HG03520 (cell line): ENCODE data around the gene S100PBP.
"Not testable (repeated sequence)": the region's sequence is repeated elsewhere in the genome, so short reads cannot be mapped to it uniquely, and the experiment has no call there.

Experiments used
- ATAC-seq: cut with Tn5 transposase; IDR thresholded peaks from one replicate; pipeline ENCODE4 v1.9.1; 2021; ENCODE audit warnings: mild to moderate bottlenecking, moderate library complexity; ENCODE audit not compliant: unreplicated experiment

Gene S100PBP

GRCh38 chr1:32784817-32785216 is 32.6 kb upstream of the S100PBP start:
- no peak for ATAC-seq

- ATAC-seq: no peak
Measured at GRCh38 chr1:32786856-32787255, 30.6 kb upstream of the S100PBP start.

GRCh38 chr1:32789356-32789755 is 28.1 kb upstream of the S100PBP start:
- not testable (repeated sequence) for ATAC-seq

- no peak for ATAC-seq
Measured at GRCh38 chr1:32791881-32792280, 25.6 kb upstream of the S100PBP start.

GRCh38 chr1:32795763-32796162 is 21.7 kb upstream of the S100PBP start:
- not testable (repeated sequence) for ATAC-seq

GRCh38 chr1:32797456-32797855 is 20.0 kb upstream of the S100PBP start:
- no peak for ATAC-seq

GRCh38 chr1:32798191-32798590 is 19.3 kb upstream of the S100PBP start:
- ATAC-seq: no peak

- ATAC-seq: no peak
Measured at GRCh38 chr1:32798679-32799416, 18.6 kb upstream of the S100PBP start.

GRCh38 chr1:32801096-32801715 is 16.2 kb upstream of the S100PBP start:
- no peak for ATAC-seq

- not testable (repeated sequence) for ATAC-seq
Measured at GRCh38 chr1:32804460-32804859, 13.0 kb upstream of the S100PBP start.

GRCh38 chr1:32806290-32806689 is 11.2 kb upstream of the S100PBP start:
- no peak for ATAC-seq

- no peak for ATAC-seq
Measured at GRCh38 chr1:32806910-32807523, 10.4 kb upstream of the S100PBP start.

GRCh38 chr1:32808580-32808979 is 8.9 kb upstream of the S100PBP start:
- ATAC-seq: no peak

GRCh38 chr1:32810358-32810757 is 7.1 kb upstream of the S100PBP start:
- ATAC-seq: no peak

- ATAC-seq: no peak
Measured at GRCh38 chr1:32811265-32811664, 6.2 kb upstream of the S100PBP start.

- ATAC-seq: no peak
Measured at GRCh38 chr1:32811917-32812316, 5.5 kb upstream of the S100PBP start.

GRCh38 chr1:32813941-32814739 is 3.3 kb upstream of the S100PBP start:
- no peak for ATAC-seq

GRCh38 chr1:32816676-32817158 is 736 bp upstream of the S100PBP start:
- ATAC-seq: peak; percentile 2

- ATAC-seq: peak; percentile 15
Measured at GRCh38 chr1:32817815-32818786, 648 bp downstream of the S100PBP start.
